NB4 (cell line): Measurements from ENCODE around the gene USP3.

Source experiments
- CTCF ChIP-seq: IDR thresholded peaks from one replicate; pipeline ENCODE4 v1.5.1; 2012; ENCODE audit warnings: low read depth, low read length
- POLR2A ChIP-seq: IDR thresholded peaks from 2 replicates; pipeline ENCODE4 v1.6.1; 2011; ENCODE audit warnings: mild to moderate bottlenecking; ENCODE audit not compliant: insufficient read length; ENCODE audit errors: extremely low read depth

DNA sequence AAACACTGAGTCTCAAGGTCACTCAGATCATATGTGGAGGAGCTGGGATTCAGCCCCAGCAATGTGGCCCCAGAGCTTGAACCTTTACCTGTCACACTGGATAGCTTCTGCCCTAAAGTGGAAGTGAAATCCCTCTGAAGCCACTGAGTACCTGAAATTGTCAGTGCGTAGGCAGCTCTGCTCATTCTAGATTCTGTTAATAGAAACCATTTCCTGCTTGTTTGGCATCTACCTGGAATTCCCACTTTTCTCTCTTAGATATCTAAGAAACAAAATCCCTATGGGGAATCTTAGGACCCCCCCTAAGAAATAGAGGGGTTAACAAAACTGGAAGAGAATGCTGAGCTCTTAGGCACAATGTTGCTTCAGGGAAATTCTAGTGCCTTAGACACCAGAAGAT, 122.6 kb downstream of the USP3 start:
- TF ChIP-seq CTCF (no peak), POLR2A (no peak)
